Fibroblast of the aortic adventitia (primary cell): Measurements from ENCODE around the gene TES. TPM values are rescaled to one million over a fixed set of nuclear protein-coding genes. Genes with fewer than 3 reads are reported as not detected.

Source experiments
- DNase-seq: peaks from one replicate; pipeline ENCODE4 v3.0.0-alpha.2; 2010; ENCODE audit warnings: low read depth
- H3K4me3 ChIP-seq: 2 replicates; pipeline ENCODE4 v1.5.1; 2011; ENCODE audit warnings: low read depth, mild to moderate bottlenecking, control low read depth, low read length, moderate library complexity
- CTCF ChIP-seq: IDR thresholded peaks from 2 replicates; pipeline ENCODE4 v1.5.1; 2011; ENCODE audit warnings: mild to moderate bottlenecking, low read length, control low read depth, inconsistent platforms; ENCODE audit not compliant: insufficient read depth
- total RNA-seq: library from RNA; depleted of rRNA; stranded (reverse); fragments of >200 nt; gene quantifications from 2 replicates; pipeline ENCODE4 v1.2.3, GENCODE V29; 2012; ENCODE audit warnings: low replicate concordance

The TES gene
- total RNA-seq, 1 donor, result 61.3 TPM

DNA sequence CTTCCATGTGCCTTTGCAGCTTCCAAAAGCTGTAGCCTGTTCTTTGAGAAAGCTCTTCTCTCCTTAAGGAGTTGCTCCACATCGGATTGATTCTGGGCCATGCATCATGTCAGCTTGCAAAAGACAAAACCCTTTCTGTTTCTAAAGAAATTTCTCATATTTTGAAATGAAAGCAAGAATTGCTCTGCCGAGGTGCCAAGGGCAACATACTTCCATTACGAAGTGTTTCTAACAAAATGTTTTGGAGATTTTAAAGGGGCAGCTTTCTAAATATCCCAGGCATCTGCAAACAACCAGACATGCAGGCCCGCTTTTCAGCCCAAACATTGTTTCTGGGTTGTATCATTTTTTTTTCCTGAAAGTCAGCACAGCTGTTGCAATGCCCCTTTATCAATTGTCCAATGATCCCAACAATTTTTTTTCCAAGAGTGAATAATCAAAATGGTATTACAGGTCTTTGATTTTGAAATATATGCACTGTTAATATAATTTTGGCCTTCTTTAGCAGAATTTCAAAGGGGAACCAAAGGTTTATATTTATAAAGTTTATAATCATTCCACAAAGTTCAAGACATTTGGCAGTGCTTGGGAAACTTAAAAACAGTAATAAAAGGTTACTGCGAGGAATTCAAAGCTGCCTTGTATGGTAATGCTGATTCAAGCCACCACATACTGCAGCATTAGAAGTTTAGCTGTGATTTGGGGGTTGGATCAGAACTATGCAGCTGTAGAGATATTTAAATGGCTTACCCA lies 61.0 kb downstream of the TES start:
- DNase-seq, result peak; percentile 87

GRCh38 chr7:116271963-116272886 lies 61.9 kb downstream of the TES start:
- no peak for TF ChIP-seq CTCF
- DNase-seq, result peak; percentile 97
- H3K4me3 ChIP-seq, result peak overlapping the region; percentile 7

More for the DNA sequence above, 61.0 kb downstream of the TES start:
- no peak for TF ChIP-seq CTCF
- H3K4me3 ChIP-seq, result peak overlapping the region; percentile 7

- no peak overlapping the region for H3K4me3 ChIP-seq
- TF ChIP-seq CTCF, result no peak
- DNase-seq, result no peak
These were observed 63.1 kb downstream of the TES start for GRCh38 chr7:116273283-116273917.

GRCh38 chr7:116273918-116274301 lies 63.6 kb downstream of the TES start:
- no peak for DNase-seq
- H3K4me3 ChIP-seq, result no peak overlapping the region
- no peak for TF ChIP-seq CTCF

GRCh38 chr7:116277070-116277469 lies 66.7 kb downstream of the TES start:
- DNase-seq, result no peak
- no peak overlapping the region for H3K4me3 ChIP-seq
- no peak for TF ChIP-seq CTCF

GRCh38 chr7:116279217-116279616 lies 68.9 kb downstream of the TES start:
- no peak for TF ChIP-seq CTCF
- no peak overlapping the region for H3K4me3 ChIP-seq
- no peak for DNase-seq
